Lower leg skin (tissue), 4 donors: ENCODE measurements around the gene TSBP1. TPM values are rescaled to one million over a fixed set of nuclear protein-coding genes. Genes with fewer than 3 reads are reported as not detected.
"Not testable (repeated sequence)": the region's sequence is repeated elsewhere in the genome, so short reads cannot be mapped to it uniquely, and the experiment has no call there.

Source experiments
- DNase-seq, 2 donors: peaks; one replicate each; pipeline ENCODE4 v3.0.0-alpha.2; 2019; ENCODE audit warnings: low spot score in 2 of 2
- H3K4me3 ChIP-seq: fragments of 200-600 bp; sonication (generic); 2 replicates; pipeline ENCODE4 v1.5.1; 2017; ENCODE audit warnings: mild to moderate bottlenecking, low read depth; ENCODE audit not compliant: poor library complexity, severe bottlenecking
- POLR2A ChIP-seq, 2 donors: fragments of 450-650 bp; IDR thresholded peaks; one replicate each; pipeline ENCODE4 v1.6.1; 2016 to 2017; ENCODE audit warnings: antibody characterized with exemption in 2 of 2, mild to moderate bottlenecking in 1 of 2, moderate library complexity in 1 of 2
- WGBS, 2 donors: methylation state at CpG; one replicate each; pipeline ENCODE4 v1.1.5; 2018; 5-methylcytosine and 5-hydroxymethylcytosine counted together
- intact Hi-C: fragments of 100-400 bp; cut with DNase I; formaldehyde crosslinking; loops from one replicate; pipeline ENCODE4 v1.15.0; 2023; ENCODE audit warnings: low total_unique reads
- total RNA-seq, 4 donors: library from RNA; depleted of rRNA; stranded (reverse); fragments of >200 nt; gene quantifications; one replicate each; pipeline ENCODE4 v1.1.0, GENCODE V29; 2016
- TF ChIP-seq, protein P1 (sequence below), 3 donors: fragments of 450-650 bp; IDR thresholded peaks; one replicate each; pipeline ENCODE4 v1.5.1; 2016; ENCODE audit warnings: antibody characterized with exemption in 3 of 3, mild to moderate bottlenecking in 3 of 3, moderate library complexity in 2 of 3

TSBP1 gene
- total RNA-seq, 4 donors from 2014 or later = not detected

DNA sequence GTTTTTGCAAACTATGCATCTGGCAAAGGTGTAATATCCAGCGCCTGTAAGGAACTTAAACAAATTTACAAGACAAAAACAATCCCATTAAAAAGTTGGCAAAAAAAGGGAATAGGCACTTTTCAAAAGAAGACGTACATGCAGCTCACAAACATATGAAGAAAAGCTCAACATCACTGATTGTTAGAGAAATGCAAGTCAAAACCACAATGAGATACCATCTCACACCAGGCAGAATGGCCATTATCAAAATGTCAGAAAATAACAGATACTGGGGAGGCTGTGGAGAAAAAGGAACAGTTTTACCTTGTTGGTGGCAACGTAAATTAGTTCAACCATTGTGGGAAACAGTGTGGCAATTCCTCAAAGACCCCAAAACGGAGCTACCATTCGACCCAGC is 54.2 kb downstream of the TSBP1 start:
- WGBS, 2 donors = 64 to 70% methylated on average over 5 of the region's 5 CpGs
- no peak for TF ChIP-seq POLR2A (IDR thresholded peaks at IDR 0.05)
- TF ChIP-seq, protein P1, sequence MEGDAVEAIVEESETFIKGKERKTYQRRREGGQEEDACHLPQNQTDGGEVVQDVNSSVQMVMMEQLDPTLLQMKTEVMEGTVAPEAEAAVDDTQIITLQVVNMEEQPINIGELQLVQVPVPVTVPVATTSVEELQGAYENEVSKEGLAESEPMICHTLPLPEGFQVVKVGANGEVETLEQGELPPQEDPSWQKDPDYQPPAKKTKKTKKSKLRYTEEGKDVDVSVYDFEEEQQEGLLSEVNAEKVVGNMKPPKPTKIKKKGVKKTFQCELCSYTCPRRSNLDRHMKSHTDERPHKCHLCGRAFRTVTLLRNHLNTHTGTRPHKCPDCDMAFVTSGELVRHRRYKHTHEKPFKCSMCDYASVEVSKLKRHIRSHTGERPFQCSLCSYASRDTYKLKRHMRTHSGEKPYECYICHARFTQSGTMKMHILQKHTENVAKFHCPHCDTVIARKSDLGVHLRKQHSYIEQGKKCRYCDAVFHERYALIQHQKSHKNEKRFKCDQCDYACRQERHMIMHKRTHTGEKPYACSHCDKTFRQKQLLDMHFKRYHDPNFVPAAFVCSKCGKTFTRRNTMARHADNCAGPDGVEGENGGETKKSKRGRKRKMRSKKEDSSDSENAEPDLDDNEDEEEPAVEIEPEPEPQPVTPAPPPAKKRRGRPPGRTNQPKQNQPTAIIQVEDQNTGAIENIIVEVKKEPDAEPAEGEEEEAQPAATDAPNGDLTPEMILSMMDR (IDR thresholded peaks at IDR 0.05) = no peak
- H3K4me3 ChIP-seq = no peak overlapping the region
- intact Hi-C loops = no loop called here
- DNase-seq = no peak

DNA sequence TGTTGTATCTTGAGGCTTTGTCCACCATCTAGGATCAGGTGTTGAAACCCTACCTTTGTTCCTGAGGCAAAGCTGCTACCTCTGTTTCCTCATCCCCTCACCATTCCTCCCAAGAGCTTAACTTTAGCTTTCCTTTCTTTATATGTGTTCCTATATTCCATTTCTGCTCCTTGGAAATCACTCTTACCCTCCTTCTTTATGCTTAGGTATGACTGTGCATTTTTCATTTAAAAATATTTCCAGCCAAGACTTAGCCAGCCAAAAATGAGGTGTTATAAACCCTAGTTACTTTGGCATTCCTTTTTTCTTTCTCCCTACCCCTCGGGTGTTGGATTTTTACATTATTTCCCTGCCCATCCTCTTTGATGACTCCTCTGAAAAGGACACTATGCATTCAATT is 57.7 kb downstream of the TSBP1 start:
- DNase-seq = no peak
- no peak overlapping the region for H3K4me3 ChIP-seq
- TF ChIP-seq POLR2A (IDR thresholded peaks at IDR 0.05) = no peak
- TF ChIP-seq, protein P1 (IDR thresholded peaks at IDR 0.05) = no peak
- WGBS, 2 donors = 56 to 60% methylated on average over 1 of the region's 1 CpG
- intact Hi-C loops = no loop called here

DNA sequence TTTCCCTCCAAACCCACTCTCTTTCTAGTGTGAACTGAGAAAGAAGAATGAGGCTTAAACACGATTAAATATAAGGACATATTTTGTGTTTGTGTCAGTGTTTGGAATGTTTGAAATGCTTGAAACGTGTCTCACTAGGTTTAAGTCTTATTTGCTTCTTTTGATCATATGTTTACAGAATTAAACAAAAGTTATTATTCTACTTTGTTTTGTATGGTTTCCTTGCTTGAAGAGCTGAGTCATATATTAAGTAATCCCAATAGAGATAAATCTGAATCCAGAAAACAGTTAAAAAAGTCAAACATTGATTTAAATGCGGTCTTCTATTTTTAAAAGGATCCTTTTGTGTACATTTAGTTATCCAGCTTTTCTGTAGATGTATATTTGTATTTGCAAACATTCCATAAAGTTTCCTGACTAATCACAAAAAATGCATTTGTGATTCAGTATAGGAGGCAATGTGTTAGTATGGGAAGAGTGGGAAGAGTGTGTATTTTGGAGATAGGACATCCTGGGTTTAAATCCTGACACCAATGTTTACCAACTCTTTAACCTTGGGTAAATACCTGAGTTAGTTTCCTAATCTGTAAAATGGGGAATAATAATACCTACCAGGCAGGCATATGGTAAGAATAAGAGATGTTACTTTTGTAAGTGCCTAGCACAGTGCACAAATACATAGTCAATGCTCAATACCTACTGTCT is 72.9 kb downstream of the TSBP1 start:
- intact Hi-C loops = no loop called here
- TF ChIP-seq, protein P1 (IDR thresholded peaks at IDR 0.05) = no peak
- TF ChIP-seq POLR2A (IDR thresholded peaks at IDR 0.05) = no peak
- 52 to 56% methylated on average over 3 of the region's 3 CpGs for WGBS, 2 donors
- H3K4me3 ChIP-seq = no peak overlapping the region
- DNase-seq = no peak

DNA sequence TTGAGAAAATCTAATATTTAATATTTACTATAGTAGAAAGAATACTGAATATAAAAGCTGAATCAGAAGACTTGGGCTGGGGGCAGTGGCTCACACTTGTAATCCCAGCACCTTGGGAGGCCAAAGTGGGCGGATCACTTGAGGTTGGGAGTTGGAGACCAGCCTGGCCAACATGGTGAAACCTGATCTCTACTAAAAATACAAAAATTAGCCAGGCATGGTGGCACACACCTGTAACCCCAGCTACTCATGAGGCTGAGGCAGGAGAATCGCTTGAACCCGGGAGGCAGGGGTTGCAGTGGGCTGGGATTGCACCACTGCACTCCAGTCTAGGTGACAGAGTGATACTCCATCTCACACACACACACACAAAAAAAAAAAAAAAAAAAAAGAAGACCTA is 76.7 kb downstream of the TSBP1 start:
- DNase-seq, H3K4me3 ChIP-seq, intact Hi-C loops: not testable (repeated sequence)
- 92% methylated on average over 3 of the region's 3 CpGs for WGBS, 2 donors

DNA sequence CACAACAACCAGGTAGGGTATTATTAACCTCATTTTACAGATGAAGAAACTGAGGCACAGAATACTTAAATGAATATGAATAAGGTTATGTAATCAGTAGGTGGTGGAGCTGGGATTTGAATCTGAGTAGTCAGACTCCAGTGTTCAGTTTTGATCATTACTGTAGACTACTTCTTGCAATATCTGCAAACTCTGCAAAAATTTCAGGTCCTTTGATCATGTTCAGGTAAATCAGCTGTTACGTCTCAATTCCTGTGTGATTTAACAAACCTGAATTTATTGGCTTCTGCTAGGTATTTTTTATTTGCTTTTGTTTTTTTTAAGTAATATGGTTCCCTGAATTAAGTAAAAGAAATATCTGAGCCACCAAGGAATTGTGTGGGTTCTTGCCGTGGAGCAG is 77.1 kb downstream of the TSBP1 start:
- H3K4me3 ChIP-seq = no peak overlapping the region
- no peak for DNase-seq
- intact Hi-C loops = no loop called here
- TF ChIP-seq POLR2A (IDR thresholded peaks at IDR 0.05) = no peak
- TF ChIP-seq, protein P1 (IDR thresholded peaks at IDR 0.05) = no peak
- 97 to 98% methylated on average over 2 of the region's 2 CpGs for WGBS, 2 donors

DNA sequence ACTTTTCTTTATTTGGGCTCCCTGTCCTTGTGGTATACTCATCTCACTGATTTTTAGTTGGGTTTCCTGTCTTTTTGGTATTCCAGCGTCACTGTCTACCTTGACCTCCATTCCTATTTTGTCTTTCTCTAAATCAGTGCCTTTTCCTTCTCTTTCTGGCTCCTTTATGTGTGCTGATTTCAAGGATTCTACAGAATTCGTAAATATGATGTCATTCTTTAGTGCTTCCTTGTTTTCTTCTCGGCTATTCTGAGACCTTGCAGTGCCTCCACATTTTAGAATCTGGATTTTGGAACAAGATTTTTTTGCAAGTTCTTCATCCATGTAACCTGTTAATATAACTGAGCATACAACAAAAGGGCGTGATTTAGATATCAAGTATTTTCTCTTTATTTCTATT is 78.0 kb downstream of the TSBP1 start:
- DNase-seq = no peak
- TF ChIP-seq, protein P1 (IDR thresholded peaks at IDR 0.05) = no peak
- TF ChIP-seq POLR2A (IDR thresholded peaks at IDR 0.05) = no peak
- WGBS, 2 donors = 87 to 94% methylated on average over 4 of the region's 4 CpGs
- intact Hi-C loops = no loop called here
- no peak overlapping the region for H3K4me3 ChIP-seq
